ENCODE data around the gene TMEM106C. TPM values are rescaled to one million over a fixed set of nuclear protein-coding genes. Genes with fewer than 3 reads are reported as not detected.

Gene TMEM106C
- total RNA-seq, 1 experiment from 2014 or later = 281 TPM

- H3K4me3 Mint-ChIP-seq (ENCODE audit: unreplicated experiment) = no peak overlapping the region
- H3K27me3 ChIP-seq (replicated peaks; ENCODE audit: control insufficient read depth, insufficient read depth, low read length) = no peaks in the 10 kb centered on the region
- H3K36me3 ChIP-seq (ENCODE audit: control insufficient read depth, insufficient read depth, low read length) = no peaks in the 10 kb centered on the region; the same call in 1 of the 2 replicates
- H3K9me3 ChIP-seq = no peaks in the 10 kb centered on the region
- H3K27ac Mint-ChIP-seq (ENCODE audit: unreplicated experiment) = no peak overlapping the region
- intact Hi-C loops (cut with micrococcal nuclease; ENCODE audit: unreplicated experiment) = no loop called here
- BruUV-seq (replicated peaks) = no TSS peak
- no peaks in the 10 kb centered on the region for H3K4me1 ChIP-seq
- no peak for DNase-seq
- H3K4me3 ChIP-seq (ENCODE audit: low read depth, low read length) = no peak overlapping the region
- no peaks in the 10 kb centered on the region for H3K4me1 Mint-ChIP-seq (ENCODE audit: low read depth, unreplicated experiment)
- TF ChIP-seq CTCF (IDR thresholded peaks at IDR 0.05; ENCODE audit: insufficient read depth in 1 of 2, low read depth in 1 of 2, low read length in 1 of 2, severe bottlenecking in 1 of 2, unreplicated experiment in 1 of 2) = no peak
- ChIA-PET POLR2A (no interaction called here), CTCF (interaction anchor here (1.5 kb wide), 1 partner anchor 52 kb away, joined by 5 read pairs; no protein-coding TSS in a partner anchor)
- no peaks in the 10 kb centered on the region for H3K27me3 Mint-ChIP-seq (ENCODE audit: insufficient read depth, unreplicated experiment)
- peaks cover 20% of the 10 kb centered on the region for H3K36me3 Mint-ChIP-seq (ENCODE audit: insufficient read depth, unreplicated experiment)
- H3K9me3 Mint-ChIP-seq (ENCODE audit: unreplicated experiment) = no peaks in the 10 kb centered on the region
Observed at GRCh38 chr12:47978598-47978873, 15.1 kb downstream of the TMEM106C start.

GRCh38 chr12:47979166-47979565, 15.8 kb downstream of the TMEM106C start:
- H3K4me3 ChIP-seq (ENCODE audit: low read depth, low read length) = no peak overlapping the region
- Mint-ChIP-seq H3K9me3 (ENCODE audit: unreplicated experiment) (no peaks in the 10 kb centered on the region), H3K4me1 (ENCODE audit: low read depth, unreplicated experiment) (no peaks in the 10 kb centered on the region), H3K36me3 (ENCODE audit: insufficient read depth, unreplicated experiment) (peaks cover 13% of the 10 kb centered on the region), H3K27me3 (ENCODE audit: insufficient read depth, unreplicated experiment) (no peaks in the 10 kb centered on the region), H3K4me3 (ENCODE audit: unreplicated experiment) (no peak overlapping the region), H3K27ac (ENCODE audit: unreplicated experiment) (no peak overlapping the region)
- no TSS peak for BruUV-seq (replicated peaks)
- no peak for DNase-seq
- ChIA-PET CTCF (interaction anchor here (1.5 kb wide), 1 partner anchor 51 kb away, joined by 5 read pairs; no protein-coding TSS in a partner anchor), POLR2A (no interaction called here)
- H3K27me3 ChIP-seq (replicated peaks; ENCODE audit: control insufficient read depth, insufficient read depth, low read length) = no peaks in the 10 kb centered on the region
- no peaks in the 10 kb centered on the region for H3K4me1 ChIP-seq
- intact Hi-C loops (cut with micrococcal nuclease; ENCODE audit: unreplicated experiment) = no loop called here
- TF ChIP-seq CTCF (IDR thresholded peaks at IDR 0.05; ENCODE audit: insufficient read depth in 1 of 2, low read depth in 1 of 2, low read length in 1 of 2, severe bottlenecking in 1 of 2, unreplicated experiment in 1 of 2) = no peak
- no peaks in the 10 kb centered on the region for H3K9me3 ChIP-seq
- H3K36me3 ChIP-seq (ENCODE audit: control insufficient read depth, insufficient read depth, low read length) = no peaks in the 10 kb centered on the region; the same call in 1 of the 2 replicates

- Mint-ChIP-seq H3K4me3 (ENCODE audit: unreplicated experiment) (no peak overlapping the region), H3K4me1 (ENCODE audit: low read depth, unreplicated experiment) (no peaks in the 10 kb centered on the region), H3K27ac (ENCODE audit: unreplicated experiment) (no peak overlapping the region), H3K9me3 (ENCODE audit: unreplicated experiment) (no peaks in the 10 kb centered on the region), H3K36me3 (ENCODE audit: insufficient read depth, unreplicated experiment) (peaks cover 12% of the 10 kb centered on the region), H3K27me3 (ENCODE audit: insufficient read depth, unreplicated experiment) (no peaks in the 10 kb centered on the region)
- H3K27me3 ChIP-seq (replicated peaks; ENCODE audit: control insufficient read depth, insufficient read depth, low read length) = no peaks in the 10 kb centered on the region
- no peaks in the 10 kb centered on the region for H3K9me3 ChIP-seq
- intact Hi-C loops (cut with micrococcal nuclease; ENCODE audit: unreplicated experiment) = no loop called here
- ChIA-PET CTCF (interaction anchor here (0.9 to 1.5 kb wide), 3 partner anchors 11 to 51 kb away, joined by 3 to 5 read pairs (median 5); partner anchors contain the start of gene TMEM106C), POLR2A (no interaction called here)
- TF ChIP-seq CTCF (IDR thresholded peaks at IDR 0.05; ENCODE audit: insufficient read depth in 1 of 2, low read depth in 1 of 2, low read length in 1 of 2, severe bottlenecking in 1 of 2, unreplicated experiment in 1 of 2) = no peak
- no peak overlapping the region for H3K4me3 ChIP-seq (ENCODE audit: low read depth, low read length)
- H3K36me3 ChIP-seq (ENCODE audit: control insufficient read depth, insufficient read depth, low read length) = no peaks in the 10 kb centered on the region; the same call in 1 of the 2 replicates
- no TSS peak for BruUV-seq (replicated peaks)
- H3K4me1 ChIP-seq = no peaks in the 10 kb centered on the region
- no peak for DNase-seq
Observed at GRCh38 chr12:47979686-47980085, 16.3 kb downstream of the TMEM106C start.
